AG09309 (cell line): ENCODE results near the gene CC2D1B.

Experiments used
- DNase-seq: peaks from one replicate; pipeline ENCODE4 v3.0.0-alpha.2; 2010; ENCODE audit warnings: low read depth
- H3K4me3 ChIP-seq: 2 replicates; pipeline ENCODE4 v1.5.1; 2011; ENCODE audit warnings: mild to moderate bottlenecking, low read depth, low read length, moderate library complexity; ENCODE audit not compliant: control insufficient read depth
- CTCF ChIP-seq: IDR thresholded peaks from 2 replicates; pipeline ENCODE4 v1.5.1; 2011; ENCODE audit warnings: mild to moderate bottlenecking, low read depth, low read length, inconsistent platforms; ENCODE audit not compliant: insufficient read depth, control insufficient read depth; ENCODE audit errors: missing control alignments

The CC2D1B gene

GRCh38 chr1:52359676-52360594 is 6.1 kb downstream of the CC2D1B start:
- DNase-seq = no peak
- no peak for TF ChIP-seq CTCF
- no peak overlapping the region for H3K4me3 ChIP-seq

GRCh38 chr1:52358851-52359497 is 7.0 kb downstream of the CC2D1B start:
- TF ChIP-seq CTCF = no peak
- H3K4me3 ChIP-seq = no peak overlapping the region
- DNase-seq = no peak

- TF ChIP-seq CTCF = no peak
- H3K4me3 ChIP-seq = no peak overlapping the region
- no peak for DNase-seq
Measured at GRCh38 chr1:52357397-52357796, 8.6 kb downstream of the CC2D1B start.

- TF ChIP-seq CTCF = no peak
Measured at GRCh38 chr1:52356818-52357355, 9.1 kb downstream of the CC2D1B start.

GRCh38 chr1:52355847-52356505 is 10.0 kb downstream of the CC2D1B start:
- DNase-seq = no peak
- TF ChIP-seq CTCF = no peak
- H3K4me3 ChIP-seq = no peak overlapping the region

More at GRCh38 chr1:52356818-52357355, 9.1 kb downstream of the CC2D1B start:
- H3K4me3 ChIP-seq = no peak overlapping the region
- no peak for DNase-seq

GRCh38 chr1:52355436-52355835 is 10.6 kb downstream of the CC2D1B start:
- no peak for DNase-seq
- no peak overlapping the region for H3K4me3 ChIP-seq
- no peak for TF ChIP-seq CTCF
